Panc1 (cell line): ENCODE results near the gene ALKBH6.

ENCODE experiments used
- TF ChIP-seq, protein P1 (sequence below): fragments of 450-650 bp; IDR thresholded peaks from 2 replicates; pipeline ENCODE4 v1.5.1; 2017; ENCODE audit warnings: mild to moderate bottlenecking
- TF ChIP-seq, protein P2 (sequence below), 2 experiments: IDR thresholded peaks; 2 replicates each; pipeline ENCODE4 v1.6.1; 2011 to 2012; ENCODE audit warnings: low read depth in 2 of 2, control low read depth in 1 of 2, low read length in 1 of 2, mild to moderate bottlenecking in 1 of 2, moderate library complexity in 1 of 2; ENCODE audit not compliant: insufficient read depth in 1 of 2

DNA sequence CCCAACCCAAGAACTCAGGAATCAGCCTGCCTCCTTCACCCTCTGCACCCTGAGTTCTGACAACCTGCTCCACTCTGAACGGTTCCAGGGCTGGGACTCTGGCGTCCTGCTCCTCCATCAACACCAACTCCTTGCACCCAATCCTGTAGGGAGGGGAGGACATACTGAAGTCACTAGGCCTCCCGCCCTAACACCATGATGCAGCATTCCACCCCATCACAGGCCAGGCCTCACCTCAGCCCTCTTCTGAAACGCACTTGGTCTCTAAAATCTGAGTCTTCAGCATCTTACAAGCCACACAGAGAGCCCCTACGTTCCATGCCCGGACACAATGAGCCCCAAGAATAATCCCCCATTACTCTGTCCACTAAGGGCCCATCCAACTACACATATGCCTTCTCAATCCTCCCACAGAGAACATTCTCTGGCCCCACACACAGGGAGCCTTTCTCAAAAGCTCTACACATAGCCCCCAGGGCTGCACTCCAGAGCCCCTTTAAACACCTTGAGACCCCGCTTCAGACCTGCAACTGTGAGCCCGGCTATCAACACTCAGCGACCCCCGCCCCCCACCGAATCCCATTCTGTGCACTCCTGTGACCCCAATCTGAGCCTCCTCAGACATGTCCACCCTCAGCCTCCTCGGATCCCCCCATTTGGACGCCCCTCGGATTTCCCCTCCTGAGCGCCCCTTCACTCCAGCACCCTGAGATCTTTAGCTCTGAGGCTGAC lies 567 bp downstream of the ALKBH6 start:
- TF ChIP-seq, protein P1, sequence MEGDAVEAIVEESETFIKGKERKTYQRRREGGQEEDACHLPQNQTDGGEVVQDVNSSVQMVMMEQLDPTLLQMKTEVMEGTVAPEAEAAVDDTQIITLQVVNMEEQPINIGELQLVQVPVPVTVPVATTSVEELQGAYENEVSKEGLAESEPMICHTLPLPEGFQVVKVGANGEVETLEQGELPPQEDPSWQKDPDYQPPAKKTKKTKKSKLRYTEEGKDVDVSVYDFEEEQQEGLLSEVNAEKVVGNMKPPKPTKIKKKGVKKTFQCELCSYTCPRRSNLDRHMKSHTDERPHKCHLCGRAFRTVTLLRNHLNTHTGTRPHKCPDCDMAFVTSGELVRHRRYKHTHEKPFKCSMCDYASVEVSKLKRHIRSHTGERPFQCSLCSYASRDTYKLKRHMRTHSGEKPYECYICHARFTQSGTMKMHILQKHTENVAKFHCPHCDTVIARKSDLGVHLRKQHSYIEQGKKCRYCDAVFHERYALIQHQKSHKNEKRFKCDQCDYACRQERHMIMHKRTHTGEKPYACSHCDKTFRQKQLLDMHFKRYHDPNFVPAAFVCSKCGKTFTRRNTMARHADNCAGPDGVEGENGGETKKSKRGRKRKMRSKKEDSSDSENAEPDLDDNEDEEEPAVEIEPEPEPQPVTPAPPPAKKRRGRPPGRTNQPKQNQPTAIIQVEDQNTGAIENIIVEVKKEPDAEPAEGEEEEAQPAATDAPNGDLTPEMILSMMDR, result no peak
- TF ChIP-seq, protein P2, sequence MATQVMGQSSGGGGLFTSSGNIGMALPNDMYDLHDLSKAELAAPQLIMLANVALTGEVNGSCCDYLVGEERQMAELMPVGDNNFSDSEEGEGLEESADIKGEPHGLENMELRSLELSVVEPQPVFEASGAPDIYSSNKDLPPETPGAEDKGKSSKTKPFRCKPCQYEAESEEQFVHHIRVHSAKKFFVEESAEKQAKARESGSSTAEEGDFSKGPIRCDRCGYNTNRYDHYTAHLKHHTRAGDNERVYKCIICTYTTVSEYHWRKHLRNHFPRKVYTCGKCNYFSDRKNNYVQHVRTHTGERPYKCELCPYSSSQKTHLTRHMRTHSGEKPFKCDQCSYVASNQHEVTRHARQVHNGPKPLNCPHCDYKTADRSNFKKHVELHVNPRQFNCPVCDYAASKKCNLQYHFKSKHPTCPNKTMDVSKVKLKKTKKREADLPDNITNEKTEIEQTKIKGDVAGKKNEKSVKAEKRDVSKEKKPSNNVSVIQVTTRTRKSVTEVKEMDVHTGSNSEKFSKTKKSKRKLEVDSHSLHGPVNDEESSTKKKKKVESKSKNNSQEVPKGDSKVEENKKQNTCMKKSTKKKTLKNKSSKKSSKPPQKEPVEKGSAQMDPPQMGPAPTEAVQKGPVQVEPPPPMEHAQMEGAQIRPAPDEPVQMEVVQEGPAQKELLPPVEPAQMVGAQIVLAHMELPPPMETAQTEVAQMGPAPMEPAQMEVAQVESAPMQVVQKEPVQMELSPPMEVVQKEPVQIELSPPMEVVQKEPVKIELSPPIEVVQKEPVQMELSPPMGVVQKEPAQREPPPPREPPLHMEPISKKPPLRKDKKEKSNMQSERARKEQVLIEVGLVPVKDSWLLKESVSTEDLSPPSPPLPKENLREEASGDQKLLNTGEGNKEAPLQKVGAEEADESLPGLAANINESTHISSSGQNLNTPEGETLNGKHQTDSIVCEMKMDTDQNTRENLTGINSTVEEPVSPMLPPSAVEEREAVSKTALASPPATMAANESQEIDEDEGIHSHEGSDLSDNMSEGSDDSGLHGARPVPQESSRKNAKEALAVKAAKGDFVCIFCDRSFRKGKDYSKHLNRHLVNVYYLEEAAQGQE (IDR thresholded peaks at IDR 0.05; ENCODE audit: insufficient read depth in 1 of 2, low read depth in 2 of 2, low read length in 1 of 2), result no peak
